K562 (cell line): ENCODE results near the gene TTC4. TPM values are rescaled to one million over a fixed set of nuclear protein-coding genes. Genes with fewer than 3 reads are reported as not detected.

Source experiments
- CHAMP1 ChIP-seq: fragments of 450-650 bp; IDR thresholded peaks from 2 replicates; pipeline ENCODE4 v1.6.1; 2016; ENCODE audit warnings: mild to moderate bottlenecking
- ETS2 ChIP-seq: IDR thresholded peaks from 2 replicates; pipeline ENCODE4 v1.6.1; 2016; ENCODE audit warnings: borderline replicate concordance, missing genetic modification characterization, mild to moderate bottlenecking, moderate library complexity, missing compliant biosample characterization; ENCODE audit not compliant: poor library complexity, severe bottlenecking
- PRDM10 ChIP-seq: fragments of 450-650 bp; IDR thresholded peaks from 2 replicates; pipeline ENCODE4 v1.6.1; 2018; ENCODE audit not compliant: partially characterized antibody
- ZNF165 ChIP-seq: fragments of 250-450 bp; sonication (Bioruptor Pico); IDR thresholded peaks from 2 replicates; pipeline ENCODE4 v1.4.0; 2020; ENCODE audit warnings: borderline replicate concordance
- ZNF239 ChIP-seq: fragments of 250-450 bp; sonication (Bioruptor Pico); IDR thresholded peaks from 2 replicates; pipeline ENCODE4 v1.4.0; 2020; ENCODE audit warnings: mild to moderate bottlenecking
- ZNF699 ChIP-seq: fragments of 250-450 bp; sonication (Bioruptor Pico); IDR thresholded peaks from 2 replicates; pipeline ENCODE4 v1.8.0; 2021; ENCODE audit warnings: mild to moderate bottlenecking, moderate library complexity; ENCODE audit not compliant: insufficient replicate concordance
- ZNF75A ChIP-seq: fragments of 450-650 bp; formaldehyde crosslinking; IDR thresholded peaks from 2 replicates; pipeline ENCODE4 v1.4.0; 2020; ENCODE audit warnings: mild to moderate bottlenecking
- polyA plus RNA-seq, 8 experiments: library from polyadenylated mRNA; depleted of rRNA in 4 of 8; stranded (reverse) in 5 of 8; unstranded in 3 of 8; fragments of >200 nt; fragmentation: Nextera tagmentation in 2 of 8; fragmentation: Illumina TruSeq in 1 of 8; extraction: Ambion mirVana in 2 of 8; extraction: Trizol in 1 of 8; gene quantifications; 2 replicates each; pipeline versions ENCODE4 v1.2.1 to v1.2.3, GENCODE V29; 2011 to 2014; ENCODE audit warnings: inconsistent platforms in 1 of 8, missing spikeins in 1 of 8
- total RNA-seq, 7 experiments: library from RNA; depleted of rRNA in 6 of 7; stranded (reverse); fragments of >200 nt in 6 of 7; fragmentation: Illumina TruSeq in 2 of 7; extraction: Trizol in 2 of 7; gene quantifications; 2 replicates each; pipeline versions ENCODE4 v1.2.1 to v1.2.3, GENCODE V29; 2011 to 2021; ENCODE audit warnings: low replicate concordance in 1 of 7
- TF ChIP-seq, protein P1 (sequence below): fragments of 250-450 bp; sonication (Bioruptor Pico); IDR thresholded peaks from 2 replicates; pipeline ENCODE4 v1.5.0; 2022; ENCODE audit warnings: mild to moderate bottlenecking
- TF ChIP-seq, protein P2 (sequence below): fragments of 450-650 bp; IDR thresholded peaks from 2 replicates; pipeline ENCODE4 v1.7.0; 2016; ENCODE audit warnings: borderline replicate concordance
- TF ChIP-seq, protein P3 (sequence below): sonication (generic); formaldehyde crosslinking; IDR thresholded peaks from 2 replicates; pipeline ENCODE4 v1.8.0; 2022; ENCODE audit warnings: missing genetic modification reagents, mild to moderate bottlenecking, moderate library complexity, borderline replicate concordance

The TTC4 gene
- total and polyA plus RNA-seq, 9 of the 15 experiments (the other 6 are each of a cell fraction or from before 2014, with no cell fraction given): 36.3 to 111 (median 54.1) TPM

DNA sequence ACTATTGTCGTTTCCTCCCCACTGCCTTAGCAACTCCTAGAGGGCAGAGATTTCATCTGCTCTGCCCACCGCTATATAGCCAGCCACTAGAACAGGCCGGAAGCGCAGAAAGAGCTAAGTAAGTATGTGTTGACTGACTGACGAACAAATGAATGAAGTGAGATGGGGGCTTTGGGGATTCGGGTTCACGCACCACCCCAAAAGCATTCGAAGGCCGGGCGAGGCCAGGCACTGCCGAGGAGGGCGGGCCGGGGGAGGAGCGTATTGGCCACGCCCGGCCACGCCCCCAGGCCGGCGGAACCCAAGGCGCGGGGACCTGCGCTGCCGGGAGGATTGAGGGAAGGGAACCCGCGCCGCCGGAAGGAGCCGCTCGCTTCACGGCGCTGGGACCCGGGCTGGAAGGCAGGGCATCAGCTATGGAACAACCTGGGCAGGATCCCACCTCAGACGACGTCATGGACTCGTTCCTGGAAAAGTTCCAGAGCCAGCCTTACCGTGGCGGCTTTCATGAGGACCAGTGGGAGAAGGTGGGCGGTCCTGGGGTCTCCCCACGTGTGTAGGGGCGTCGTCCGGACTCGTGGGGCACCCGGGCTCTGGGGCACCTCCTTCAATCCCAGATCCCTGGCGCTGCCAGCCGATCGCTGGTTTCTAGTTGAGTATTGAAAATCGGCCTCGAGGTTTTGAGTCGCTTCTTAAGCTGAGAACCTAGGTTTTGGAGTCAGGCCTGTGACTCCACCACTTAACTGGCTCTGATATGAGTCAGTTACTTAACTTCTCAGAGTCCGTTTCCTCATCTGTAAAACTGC lies at the start of gene TTC4 (continued):
- TF ChIP-seq, protein P1, sequence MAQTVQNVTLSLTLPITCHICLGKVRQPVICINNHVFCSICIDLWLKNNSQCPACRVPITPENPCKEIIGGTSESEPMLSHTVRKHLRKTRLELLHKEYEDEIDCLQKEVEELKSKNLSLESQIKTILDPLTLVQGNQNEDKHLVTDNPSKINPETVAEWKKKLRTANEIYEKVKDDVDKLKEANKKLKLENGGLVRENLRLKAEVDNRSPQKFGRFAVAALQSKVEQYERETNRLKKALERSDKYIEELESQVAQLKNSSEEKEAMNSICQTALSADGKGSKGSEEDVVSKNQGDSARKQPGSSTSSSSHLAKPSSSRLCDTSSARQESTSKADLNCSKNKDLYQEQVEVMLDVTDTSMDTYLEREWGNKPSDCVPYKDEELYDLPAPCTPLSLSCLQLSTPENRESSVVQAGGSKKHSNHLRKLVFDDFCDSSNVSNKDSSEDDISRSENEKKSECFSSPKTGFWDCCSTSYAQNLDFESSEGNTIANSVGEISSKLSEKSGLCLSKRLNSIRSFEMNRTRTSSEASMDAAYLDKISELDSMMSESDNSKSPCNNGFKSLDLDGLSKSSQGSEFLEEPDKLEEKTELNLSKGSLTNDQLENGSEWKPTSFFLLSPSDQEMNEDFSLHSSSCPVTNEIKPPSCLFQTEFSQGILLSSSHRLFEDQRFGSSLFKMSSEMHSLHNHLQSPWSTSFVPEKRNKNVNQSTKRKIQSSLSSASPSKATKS (CRISPR knock-in tag): no peak
- TF ChIP-seq, protein P2, sequence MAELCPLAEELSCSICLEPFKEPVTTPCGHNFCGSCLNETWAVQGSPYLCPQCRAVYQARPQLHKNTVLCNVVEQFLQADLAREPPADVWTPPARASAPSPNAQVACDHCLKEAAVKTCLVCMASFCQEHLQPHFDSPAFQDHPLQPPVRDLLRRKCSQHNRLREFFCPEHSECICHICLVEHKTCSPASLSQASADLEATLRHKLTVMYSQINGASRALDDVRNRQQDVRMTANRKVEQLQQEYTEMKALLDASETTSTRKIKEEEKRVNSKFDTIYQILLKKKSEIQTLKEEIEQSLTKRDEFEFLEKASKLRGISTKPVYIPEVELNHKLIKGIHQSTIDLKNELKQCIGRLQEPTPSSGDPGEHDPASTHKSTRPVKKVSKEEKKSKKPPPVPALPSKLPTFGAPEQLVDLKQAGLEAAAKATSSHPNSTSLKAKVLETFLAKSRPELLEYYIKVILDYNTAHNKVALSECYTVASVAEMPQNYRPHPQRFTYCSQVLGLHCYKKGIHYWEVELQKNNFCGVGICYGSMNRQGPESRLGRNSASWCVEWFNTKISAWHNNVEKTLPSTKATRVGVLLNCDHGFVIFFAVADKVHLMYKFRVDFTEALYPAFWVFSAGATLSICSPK: no peak
- TF ChIP-seq ETS2 (tag) (no peak), CHAMP1 (0 out of 2 replicates have a peak, but pooled peaks have one; percentile 58), PRDM10 (peak; percentile 35), ZNF75A (no peak), ZNF699 (CRISPR knock-in tag) (no peak), ZNF165 (CRISPR knock-in tag) (0 out of 2 replicates have a peak, but pooled peaks have one; percentile 16), ZNF239 (CRISPR knock-in tag) (0 out of 2 replicates have a peak, but pooled peaks have one; percentile 31)
- TF ChIP-seq, protein P3, sequence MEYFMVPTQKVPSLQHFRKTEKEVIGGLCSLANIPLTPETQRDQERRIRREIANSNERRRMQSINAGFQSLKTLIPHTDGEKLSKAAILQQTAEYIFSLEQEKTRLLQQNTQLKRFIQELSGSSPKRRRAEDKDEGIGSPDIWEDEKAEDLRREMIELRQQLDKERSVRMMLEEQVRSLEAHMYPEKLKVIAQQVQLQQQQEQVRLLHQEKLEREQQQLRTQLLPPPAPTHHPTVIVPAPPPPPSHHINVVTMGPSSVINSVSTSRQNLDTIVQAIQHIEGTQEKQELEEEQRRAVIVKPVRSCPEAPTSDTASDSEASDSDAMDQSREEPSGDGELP: peak; percentile 86
